SK-N-SH (cell line): ENCODE results near the gene CPA4.

Experiments used
- CHD2 ChIP-seq: fragments of 150-350 bp; IDR thresholded peaks from 2 replicates; pipeline ENCODE4 v1.6.1; 2018; ENCODE audit warnings: low read length; ENCODE audit not compliant: partially characterized antibody
- CTCF ChIP-seq: fragments of 200-600 bp; sonication (generic); IDR thresholded peaks from 2 replicates; pipeline ENCODE4 v1.6.1; 2017; ENCODE audit warnings: antibody characterized with exemption, mild to moderate bottlenecking, moderate library complexity
- FOXM1 ChIP-seq: IDR thresholded peaks from 2 replicates; pipeline ENCODE4 v1.4.0; 2012; ENCODE audit warnings: low read depth, mild to moderate bottlenecking
- USF2 ChIP-seq: fragments of 150-350 bp; IDR thresholded peaks from 2 replicates; pipeline ENCODE4 v1.6.1; 2017; ENCODE audit warnings: antibody characterized with exemption, low read length, low read depth, borderline replicate concordance

GRCh38 chr7:130344271-130344866 lies 51.4 kb downstream of the CPA4 start, which contains the start of gene CPA5:
- no peak for TF ChIP-seq CHD2
- TF ChIP-seq CTCF = no peak
- TF ChIP-seq FOXM1 = no peak
- TF ChIP-seq USF2 = no peak
